ENCODE measurements around the gene LRRC56.

Gene LRRC56

DNA sequence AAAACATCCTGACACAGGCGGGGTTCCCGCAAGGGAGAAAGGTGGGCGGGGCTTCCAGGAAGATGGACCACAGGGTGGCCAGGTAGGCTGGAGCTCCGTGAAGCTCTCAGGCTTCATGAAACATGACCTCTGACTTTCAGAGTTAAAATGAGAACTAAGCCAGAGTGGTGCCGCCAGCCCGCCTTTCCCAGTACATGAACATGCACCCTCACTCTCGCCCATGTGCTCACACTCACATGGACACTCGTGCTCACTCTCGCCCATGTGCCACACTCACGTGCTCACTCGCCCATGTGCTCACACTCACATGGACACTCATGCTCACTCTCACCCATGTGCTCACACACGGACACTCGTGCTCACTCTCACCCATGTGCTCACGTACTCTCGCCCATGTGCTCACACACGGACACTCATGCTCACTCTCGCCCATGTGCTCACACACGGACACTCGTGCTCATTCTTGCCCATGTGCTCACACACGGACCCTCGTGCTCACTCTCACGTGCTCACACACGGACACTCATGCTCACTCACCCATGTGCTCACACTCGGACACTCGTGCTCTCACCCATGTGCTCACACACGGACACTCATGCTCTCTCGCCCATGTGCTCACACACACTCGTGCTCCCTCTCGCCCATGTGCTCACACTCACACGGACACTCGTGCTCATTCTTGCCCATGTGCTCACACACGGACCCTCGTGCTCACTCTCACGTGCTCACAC, 40.3 kb upstream of the LRRC56 start:
- TF ChIP-seq, protein P1, sequence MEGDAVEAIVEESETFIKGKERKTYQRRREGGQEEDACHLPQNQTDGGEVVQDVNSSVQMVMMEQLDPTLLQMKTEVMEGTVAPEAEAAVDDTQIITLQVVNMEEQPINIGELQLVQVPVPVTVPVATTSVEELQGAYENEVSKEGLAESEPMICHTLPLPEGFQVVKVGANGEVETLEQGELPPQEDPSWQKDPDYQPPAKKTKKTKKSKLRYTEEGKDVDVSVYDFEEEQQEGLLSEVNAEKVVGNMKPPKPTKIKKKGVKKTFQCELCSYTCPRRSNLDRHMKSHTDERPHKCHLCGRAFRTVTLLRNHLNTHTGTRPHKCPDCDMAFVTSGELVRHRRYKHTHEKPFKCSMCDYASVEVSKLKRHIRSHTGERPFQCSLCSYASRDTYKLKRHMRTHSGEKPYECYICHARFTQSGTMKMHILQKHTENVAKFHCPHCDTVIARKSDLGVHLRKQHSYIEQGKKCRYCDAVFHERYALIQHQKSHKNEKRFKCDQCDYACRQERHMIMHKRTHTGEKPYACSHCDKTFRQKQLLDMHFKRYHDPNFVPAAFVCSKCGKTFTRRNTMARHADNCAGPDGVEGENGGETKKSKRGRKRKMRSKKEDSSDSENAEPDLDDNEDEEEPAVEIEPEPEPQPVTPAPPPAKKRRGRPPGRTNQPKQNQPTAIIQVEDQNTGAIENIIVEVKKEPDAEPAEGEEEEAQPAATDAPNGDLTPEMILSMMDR (IDR thresholded peaks at IDR 0.05; ENCODE audit: extremely low read depth, missing control alignments): no peak
- no peak for DNase-seq (ENCODE audit: low spot score)

DNA sequence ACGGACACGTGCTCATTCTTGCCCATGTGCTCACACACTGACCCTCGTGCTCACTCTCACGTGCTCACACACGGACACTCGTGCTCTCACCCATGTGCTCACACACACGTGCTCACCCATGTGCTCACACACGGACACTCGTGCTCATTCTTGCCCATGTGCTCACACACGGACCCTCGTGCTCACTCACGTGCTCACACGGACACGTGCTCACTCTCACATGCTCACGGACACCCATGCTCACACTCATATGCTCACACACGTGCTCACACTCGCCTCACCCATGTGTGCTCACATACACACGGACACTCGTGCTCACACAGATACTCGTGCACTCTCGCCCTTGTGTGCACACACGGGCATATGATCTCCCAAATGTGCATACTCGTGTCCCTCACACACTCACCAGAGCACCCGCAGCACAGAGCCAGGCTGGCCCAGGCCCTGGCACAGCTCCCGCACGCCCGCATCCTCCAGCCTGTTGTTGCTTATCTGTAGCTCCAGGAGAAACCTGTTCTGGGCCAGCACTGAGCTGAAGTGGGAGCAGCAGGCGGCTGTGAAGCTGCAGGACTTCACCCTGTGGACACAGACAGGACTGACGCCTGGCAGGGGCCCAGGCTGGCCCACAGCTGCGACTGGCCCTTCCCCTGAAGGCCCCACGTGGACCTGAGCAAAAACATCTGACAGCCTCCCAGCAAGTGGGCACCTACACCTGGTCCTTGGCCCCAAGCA, 39.6 kb upstream of the LRRC56 start:
- DNase-seq (ENCODE audit: low spot score): no peak
- TF ChIP-seq, protein P1 (IDR thresholded peaks at IDR 0.05; ENCODE audit: extremely low read depth, missing control alignments): no peak

DNA sequence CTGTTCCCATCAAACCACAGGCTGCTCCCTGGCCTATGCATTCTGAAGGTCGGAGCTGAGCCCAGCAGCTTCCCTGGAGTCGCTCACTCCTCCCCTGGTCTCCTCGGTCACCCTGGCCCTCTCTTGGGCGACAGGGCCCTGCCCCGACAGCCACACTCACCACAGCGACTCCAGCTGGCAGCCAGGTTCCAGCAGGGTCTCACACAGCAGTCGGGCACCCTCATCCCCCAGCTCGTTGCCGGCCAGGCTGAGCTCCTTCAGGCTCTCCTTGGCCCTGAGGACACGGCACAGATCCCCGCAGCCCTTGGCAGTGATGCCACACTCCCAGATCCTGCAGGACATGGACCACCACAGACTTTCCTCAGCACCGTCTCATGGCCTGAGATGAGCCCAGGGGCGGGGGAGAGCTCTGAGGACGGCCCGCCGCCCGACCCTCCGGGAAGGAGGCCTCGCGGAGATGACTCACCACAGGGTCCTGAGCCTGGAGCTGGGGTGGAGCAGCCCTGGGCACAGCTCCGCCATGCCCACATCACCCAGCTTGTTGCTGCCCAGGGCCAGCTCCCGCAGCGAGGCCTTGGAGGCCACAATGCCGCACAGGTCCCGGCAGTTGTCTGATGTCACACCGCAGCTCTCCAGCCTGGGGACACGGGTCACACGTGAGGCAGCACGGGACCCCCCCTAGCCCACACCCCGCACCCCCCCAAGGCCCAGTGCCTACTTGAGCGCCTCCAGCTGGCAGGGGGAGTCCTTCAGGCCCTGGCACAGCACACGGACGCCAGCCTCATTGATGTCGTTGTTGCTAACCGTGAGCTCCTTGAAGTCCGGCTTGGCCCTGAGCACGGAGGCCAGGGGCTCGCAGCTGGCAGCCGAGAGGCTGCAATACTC, 38.8 kb upstream of the LRRC56 start:
- no peak for DNase-seq (ENCODE audit: low spot score)

DNA sequence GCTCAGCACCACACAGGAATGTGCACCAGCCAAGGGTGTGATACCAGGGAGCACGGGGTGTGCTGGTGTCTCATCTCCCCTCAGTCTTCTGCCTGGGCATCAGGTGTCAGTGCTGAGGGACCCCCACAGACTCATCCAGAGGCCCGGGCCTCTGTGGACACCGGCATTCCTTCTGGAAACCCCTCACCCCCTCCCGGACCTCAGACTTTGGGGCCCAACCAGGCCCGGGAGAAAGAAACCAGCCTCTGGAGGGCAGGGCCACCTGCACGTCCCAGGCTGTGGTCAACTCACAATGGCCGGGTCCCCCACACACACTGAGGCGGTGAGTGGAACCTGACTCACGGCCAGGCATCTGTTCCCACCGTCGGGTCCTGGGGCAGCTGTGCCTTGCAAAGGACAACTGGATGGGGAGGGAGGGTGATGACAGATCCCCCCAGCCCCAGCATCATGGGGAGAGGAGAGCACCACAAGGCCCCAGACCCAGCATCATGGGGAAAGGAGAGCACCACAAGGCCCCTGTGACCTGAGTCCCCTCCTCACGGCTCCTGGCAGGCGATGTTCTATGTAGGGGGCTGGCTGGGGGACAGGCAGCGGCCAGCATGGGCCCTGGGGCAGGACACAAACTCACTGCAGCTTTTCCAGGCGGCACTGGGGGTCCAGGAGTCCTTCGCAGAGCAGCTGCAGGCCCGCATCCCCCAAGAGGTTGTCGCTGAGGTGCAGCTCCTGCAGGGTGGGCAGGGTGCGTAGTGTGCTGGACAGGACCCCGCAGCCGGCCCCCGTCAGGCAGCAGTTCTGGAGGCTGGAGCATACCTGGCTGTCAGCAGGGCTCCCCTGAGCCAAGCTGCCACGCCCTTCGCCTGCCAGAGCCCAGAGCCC, 37.9 kb upstream of the LRRC56 start:
- no peak for DNase-seq (ENCODE audit: low spot score)
- TF ChIP-seq, protein P1 (IDR thresholded peaks at IDR 0.05; ENCODE audit: extremely low read depth, missing control alignments): no peak

More for the DNA sequence above, 38.8 kb upstream of the LRRC56 start:
- TF ChIP-seq, protein P1 (IDR thresholded peaks at IDR 0.05; ENCODE audit: extremely low read depth, missing control alignments): no peak

DNA sequence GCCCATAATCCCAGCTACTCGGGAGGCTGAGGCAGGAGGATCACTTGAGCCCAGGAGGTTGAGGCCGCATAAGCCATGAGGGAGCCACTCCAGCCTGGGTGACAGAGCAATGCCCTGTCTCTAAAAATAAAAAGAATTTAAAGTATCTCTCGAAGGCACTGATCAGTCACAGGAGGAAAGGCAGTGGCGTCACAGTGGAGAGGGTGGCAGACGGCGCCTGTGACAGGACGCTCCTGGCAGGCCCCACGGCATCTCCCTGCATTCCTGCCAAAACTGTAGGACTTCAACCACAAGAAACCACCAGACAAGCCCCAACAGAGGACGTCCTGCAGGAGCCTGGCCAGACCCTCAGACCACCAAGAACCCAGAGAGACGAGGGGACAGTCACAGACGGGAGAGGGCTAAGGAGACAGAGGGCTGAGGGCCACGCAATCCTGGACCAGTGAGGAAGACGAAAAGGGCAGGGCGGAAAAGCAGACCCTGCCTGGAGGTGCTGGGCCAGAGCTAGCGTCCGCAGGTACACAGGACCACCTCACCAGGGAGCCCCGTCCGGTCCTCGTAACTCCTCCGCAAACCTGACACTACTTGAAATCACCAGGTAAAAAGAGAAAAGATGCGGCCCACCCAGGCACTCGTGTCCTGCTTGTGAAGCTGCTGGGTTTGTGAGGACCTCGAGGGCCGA, 36.2 kb upstream of the LRRC56 start:
- peak; percentile 31 for DNase-seq (ENCODE audit: low spot score)
- TF ChIP-seq, protein P1 (IDR thresholded peaks at IDR 0.05; ENCODE audit: extremely low read depth, missing control alignments): no peak

DNA sequence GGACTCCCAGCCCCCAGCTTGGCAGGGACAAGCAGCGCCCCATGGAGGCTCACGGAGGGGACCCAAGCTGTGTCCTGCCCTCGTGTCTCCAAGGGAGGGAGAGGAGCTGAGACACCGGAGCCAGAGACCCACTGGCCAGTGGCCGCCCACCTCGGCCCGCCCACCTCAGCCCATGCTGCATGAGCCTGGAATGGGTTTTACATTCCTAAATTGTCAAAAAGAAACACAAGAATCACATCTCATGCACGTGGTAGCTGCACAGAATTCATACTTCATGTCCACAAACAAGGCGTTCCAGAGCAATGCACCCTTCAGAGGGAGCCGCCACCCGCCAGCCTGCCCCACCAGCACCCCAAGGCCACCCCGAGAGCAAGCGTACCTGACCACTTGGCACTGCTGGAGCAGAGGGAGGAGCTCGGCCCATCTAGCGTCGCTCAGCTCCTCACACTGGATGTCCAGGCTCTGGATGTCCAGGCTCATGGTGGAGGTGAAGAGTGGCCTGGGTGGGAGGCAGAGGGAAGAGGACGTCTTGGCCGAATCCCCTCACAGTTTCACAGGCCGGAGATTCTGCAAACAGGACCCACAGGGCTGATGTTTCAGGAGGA, 35.5 kb upstream of the LRRC56 start:
- TF ChIP-seq, protein P1 (IDR thresholded peaks at IDR 0.05; ENCODE audit: extremely low read depth, missing control alignments): no peak
- peak; percentile 14 for DNase-seq (ENCODE audit: low spot score)

Measured in GM20000 (cell line).